NCI-H82 (cell line): ENCODE data around the gene STIM1.
"Not testable (repeated sequence)": the region's sequence is repeated elsewhere in the genome, so short reads cannot be mapped to it uniquely, and the experiment has no call there.

Experiments
- DNase-seq: peaks from one replicate; lab custom pipeline; 2025; lab: John Stamatoyannopoulos, UW

Gene STIM1

GRCh38 chr11:3855808-3856491 lies 486 bp downstream of the STIM1 start:
- peak; percentile 29 for DNase-seq

GRCh38 chr11:3856856-3857553 lies 1.5 kb downstream of the STIM1 start:
- DNase-seq = no peak

GRCh38 chr11:3857628-3858027 lies 2.2 kb downstream of the STIM1 start:
- no peak for DNase-seq

- DNase-seq = peak; percentile 72
Observed at GRCh38 chr11:3859373-3859881, 4.0 kb downstream of the STIM1 start.

GRCh38 chr11:3860375-3860774 lies 4.9 kb downstream of the STIM1 start:
- no peak for DNase-seq

- DNase-seq = not testable (repeated sequence)
Observed at GRCh38 chr11:3860898-3861393, 5.5 kb downstream of the STIM1 start.

GRCh38 chr11:3861683-3862082 lies 6.2 kb downstream of the STIM1 start:
- DNase-seq = no peak

- no peak for DNase-seq
Observed at GRCh38 chr11:3865388-3866193, 10.1 kb downstream of the STIM1 start.

GRCh38 chr11:3866206-3866605 lies 10.7 kb downstream of the STIM1 start:
- no peak for DNase-seq

GRCh38 chr11:3866836-3867208 lies 11.4 kb downstream of the STIM1 start:
- no peak for DNase-seq

GRCh38 chr11:3867209-3868091 lies 12.0 kb downstream of the STIM1 start:
- no peak for DNase-seq

GRCh38 chr11:3873712-3874349 lies 18.4 kb downstream of the STIM1 start:
- peak; percentile 78 for DNase-seq

GRCh38 chr11:3876613-3877012 lies 21.1 kb downstream of the STIM1 start:
- DNase-seq = no peak

- DNase-seq = no peak
Observed at GRCh38 chr11:3877364-3878257, 22.1 kb downstream of the STIM1 start.

GRCh38 chr11:3878258-3878584 lies 22.8 kb downstream of the STIM1 start:
- no peak for DNase-seq

- no peak for DNase-seq
Observed at GRCh38 chr11:3879216-3879966, 23.9 kb downstream of the STIM1 start.

GRCh38 chr11:3879967-3880542 lies 24.6 kb downstream of the STIM1 start:
- DNase-seq = no peak

GRCh38 chr11:3880724-3881123 lies 25.3 kb downstream of the STIM1 start:
- no peak for DNase-seq

- DNase-seq = no peak
Observed at GRCh38 chr11:3882655-3883054, 27.2 kb downstream of the STIM1 start.
